ENCODE measurements around the gene ARL15.
"Not testable (repeated sequence)": the region's sequence is repeated elsewhere in the genome, so short reads cannot be mapped to it uniquely, and the experiment has no call there.

The ARL15 gene

DNA sequence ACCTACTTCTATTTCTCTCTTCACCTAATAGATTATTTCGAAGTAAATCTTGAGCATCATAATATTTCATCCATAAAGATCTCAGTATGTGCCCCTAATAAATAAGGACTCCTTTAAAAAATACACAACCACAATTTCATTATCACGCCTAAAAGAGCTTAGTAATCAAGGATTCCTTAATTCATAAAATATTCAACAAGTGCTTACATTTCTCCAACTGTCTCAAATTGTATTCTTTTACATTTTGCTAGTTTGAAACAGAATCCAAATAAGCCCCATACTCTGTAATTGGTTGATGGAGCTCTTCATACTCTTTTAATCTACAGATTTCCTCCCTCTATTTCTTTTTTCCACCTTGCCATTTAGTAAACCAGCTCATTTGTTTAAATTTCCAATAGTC is 432.4 kb downstream of the ARL15 start:
- H3K27me3 ChIP-seq, result no peaks in the 10 kb centered on the region
- H4K20me1 ChIP-seq, result no peaks in the 10 kb centered on the region
- no peak overlapping the region for H3K27ac ChIP-seq
- H3K4me2 ChIP-seq, result no peak overlapping the region
- no peaks in the 10 kb centered on the region for H3K4me1 ChIP-seq
- H3K4me3 ChIP-seq, result no peak overlapping the region
- H3K36me3 ChIP-seq, result no peaks in the 10 kb centered on the region
- peaks cover 13% of the 10 kb centered on the region; the same call in 1 of the 2 replicates for H3K9me3 ChIP-seq
- H3K9ac ChIP-seq, result no peak overlapping the region
- TF ChIP-seq Cebpa-rat (IDR thresholded peaks at IDR 0.05), result no peak

GRCh38 chr5:53877243-53877642 is 433.1 kb downstream of the ARL15 start:
- Histone ChIP-seq H3K4me1 (no peaks in the 10 kb centered on the region), H3K4me2 (no peak overlapping the region), H4K20me1 (no peaks in the 10 kb centered on the region), H3K9me3 (peaks cover 13% of the 10 kb centered on the region; the same call in 1 of the 2 replicates), H3K36me3 (no peaks in the 10 kb centered on the region), H3K27ac (no peak overlapping the region), H3K27me3 (no peaks in the 10 kb centered on the region), H3K4me3 (no peak overlapping the region), H3K9ac (no peak overlapping the region)
- TF ChIP-seq Cebpa-rat (IDR thresholded peaks at IDR 0.05), result no peak

- Histone ChIP-seq H3K9me3 (peaks cover 13% of the 10 kb centered on the region; the same call in 1 of the 2 replicates), H3K4me2 (no peak overlapping the region), H4K20me1 (no peaks in the 10 kb centered on the region), H3K4me3 (no peak overlapping the region), H3K27me3 (no peaks in the 10 kb centered on the region), H3K4me1 (no peaks in the 10 kb centered on the region), H3K36me3 (no peaks in the 10 kb centered on the region), H3K27ac (no peak overlapping the region), H3K9ac (no peak overlapping the region)
- TF ChIP-seq Cebpa-rat (IDR thresholded peaks at IDR 0.05), result no peak
Observed at GRCh38 chr5:53874409-53874808, 436.0 kb downstream of the ARL15 start.

DNA sequence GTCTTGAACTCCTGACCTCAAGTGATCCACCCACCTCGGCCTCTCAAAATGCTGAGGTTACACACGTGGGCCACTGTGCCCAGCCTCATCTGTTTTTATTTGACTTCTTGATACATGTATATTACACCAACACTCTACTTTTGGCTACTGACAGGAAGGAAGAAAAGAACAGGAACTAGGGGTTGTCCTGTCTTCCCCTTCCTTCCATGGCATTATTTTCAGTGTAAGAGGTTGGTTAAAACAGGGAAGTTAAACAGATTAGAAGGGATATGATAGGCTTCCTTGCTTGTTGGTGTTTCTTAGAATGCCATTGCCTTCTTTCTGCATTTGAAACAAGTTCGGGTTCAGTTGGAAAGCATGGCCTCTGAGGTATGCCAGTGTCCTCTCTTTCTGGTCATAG is 437.1 kb downstream of the ARL15 start:
- Histone ChIP-seq H3K9ac (no peak overlapping the region), H4K20me1 (no peaks in the 10 kb centered on the region), H3K27me3 (no peaks in the 10 kb centered on the region), H3K4me1 (no peaks in the 10 kb centered on the region), H3K36me3 (no peaks in the 10 kb centered on the region), H3K4me3 (no peak overlapping the region), H3K4me2 (no peak overlapping the region), H3K9me3 (peaks cover 13% of the 10 kb centered on the region; the same call in 1 of the 2 replicates), H3K27ac (no peak overlapping the region)
- no peak for TF ChIP-seq Cebpa-rat (IDR thresholded peaks at IDR 0.05)

DNA sequence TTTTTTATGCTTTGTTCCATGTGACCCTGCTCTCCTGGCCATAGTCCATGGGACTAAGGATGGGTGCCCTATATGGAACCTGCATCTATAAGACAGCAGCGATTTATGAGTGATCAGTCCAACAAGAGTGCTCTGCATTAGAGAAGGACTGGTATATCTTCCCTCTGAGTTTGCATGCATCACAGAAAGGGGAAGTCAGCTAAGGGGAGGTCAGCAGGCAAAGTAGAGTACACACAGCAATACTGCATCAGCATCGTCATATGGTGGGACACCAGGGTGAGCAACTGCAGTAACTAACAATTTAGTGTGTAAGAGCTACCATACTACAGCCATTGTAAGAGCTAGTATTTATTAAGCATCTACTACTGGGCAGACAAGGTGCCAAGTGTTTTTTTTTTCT is 438.6 kb downstream of the ARL15 start:
- H3K9me3 ChIP-seq, result peaks cover 13% of the 10 kb centered on the region; the same call in 1 of the 2 replicates
- no peaks in the 10 kb centered on the region for H3K4me1 ChIP-seq
- H4K20me1 ChIP-seq, result no peaks in the 10 kb centered on the region
- TF ChIP-seq Cebpa-rat (IDR thresholded peaks at IDR 0.05), result no peak
- no peak overlapping the region for H3K27ac ChIP-seq
- no peaks in the 10 kb centered on the region for H3K36me3 ChIP-seq
- no peaks in the 10 kb centered on the region for H3K27me3 ChIP-seq
- no peak overlapping the region for H3K9ac ChIP-seq
- no peak overlapping the region for H3K4me3 ChIP-seq
- no peak overlapping the region for H3K4me2 ChIP-seq

DNA sequence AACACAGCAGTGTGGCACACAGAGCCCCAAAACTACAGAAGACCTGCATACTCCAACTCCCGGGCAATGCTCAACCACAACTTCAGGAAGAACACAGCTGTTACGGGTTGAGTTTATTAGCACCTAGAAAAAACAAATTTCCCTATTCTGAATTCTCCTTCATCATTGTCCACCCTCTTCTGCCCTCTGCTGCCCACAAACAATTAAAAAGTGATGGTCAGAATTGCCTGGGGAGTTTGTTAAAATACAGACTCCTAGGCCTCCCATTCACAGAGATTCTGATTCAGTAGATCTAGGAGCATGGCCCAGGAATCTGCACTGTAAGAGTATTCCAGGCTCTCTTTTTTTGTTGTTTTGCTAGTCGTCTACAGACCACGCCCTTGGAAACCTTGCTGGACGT is 439.3 kb downstream of the ARL15 start:
- Histone ChIP-seq H3K27me3 (no peaks in the 10 kb centered on the region), H3K4me1 (no peaks in the 10 kb centered on the region), H3K9ac (no peak overlapping the region), H3K9me3 (peaks cover 13% of the 10 kb centered on the region; the same call in 1 of the 2 replicates), H3K36me3 (no peaks in the 10 kb centered on the region), H3K4me2 (no peak overlapping the region), H4K20me1 (no peaks in the 10 kb centered on the region), H3K4me3 (no peak overlapping the region), H3K27ac (no peak overlapping the region)
- TF ChIP-seq Cebpa-rat (IDR thresholded peaks at IDR 0.05), result no peak

DNA sequence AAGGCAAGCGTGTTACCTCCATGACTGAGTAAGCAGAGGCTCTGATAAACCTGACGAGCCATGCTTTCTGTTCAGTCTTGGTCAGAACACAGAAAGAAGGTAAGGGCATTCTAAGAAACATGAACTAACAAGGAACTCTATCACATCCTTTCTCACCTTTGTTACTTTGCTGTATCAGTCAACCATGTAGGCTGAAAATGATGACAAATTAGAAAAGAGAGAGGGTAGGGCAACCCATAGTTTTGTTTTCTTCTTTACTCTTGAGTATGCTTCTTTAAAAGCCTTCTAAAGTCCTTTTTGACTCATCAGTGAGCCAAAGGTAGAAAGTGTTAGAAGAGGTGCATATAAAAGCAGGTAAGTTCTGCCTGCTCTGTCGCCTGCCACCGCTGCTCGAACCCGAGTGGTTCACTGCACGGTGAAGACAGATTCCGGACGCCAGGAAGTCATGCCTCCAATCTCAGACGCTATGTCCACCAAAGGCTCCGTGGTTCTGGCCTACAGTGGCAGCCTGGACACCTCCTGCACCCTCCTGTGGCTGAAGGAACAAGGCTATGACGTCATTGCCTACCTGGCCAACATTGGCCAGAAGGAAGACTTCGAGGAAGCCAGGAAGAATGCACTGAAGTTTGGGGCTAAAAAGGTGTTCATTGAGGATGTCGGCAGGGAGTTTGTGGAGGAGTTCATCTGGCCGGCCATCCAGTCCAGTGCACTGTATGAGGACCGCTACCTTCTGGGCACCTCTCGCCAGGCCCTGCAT is 451.5 kb downstream of the ARL15 start:
- Histone ChIP-seq H3K9me3 (peaks cover 8% of the 10 kb centered on the region), H3K4me2 (no peak overlapping the region), H3K27me3 (no peaks in the 10 kb centered on the region), H3K27ac (no peak overlapping the region), H3K9ac (no peak overlapping the region), H4K20me1 (no peaks in the 10 kb centered on the region), H3K4me3 (no peak overlapping the region), H3K36me3 (no peaks in the 10 kb centered on the region), H3K4me1 (no peaks in the 10 kb centered on the region)
- TF ChIP-seq Cebpa-rat (IDR thresholded peaks at IDR 0.05), result no peak

DNA sequence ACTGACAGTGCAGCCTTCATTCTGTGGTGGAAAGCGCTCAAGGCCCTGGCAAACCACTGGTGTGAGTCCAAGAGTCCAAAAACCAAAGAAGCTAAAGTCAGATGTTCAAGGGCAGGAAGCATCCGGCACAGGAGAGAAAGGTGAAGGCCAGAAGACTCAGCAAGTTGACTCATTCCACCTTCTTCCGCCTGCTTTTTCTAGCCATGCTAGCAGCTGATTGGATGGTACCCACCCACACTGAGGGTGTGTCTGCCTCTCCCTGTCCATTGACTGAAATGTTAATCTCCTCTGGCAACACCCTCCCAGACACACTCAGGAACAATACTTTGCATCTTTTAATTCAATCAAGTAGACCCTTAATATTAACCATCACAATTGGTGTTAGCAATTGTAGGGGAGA is 453.9 kb downstream of the ARL15 start:
- no peak overlapping the region for H3K4me3 ChIP-seq
- H3K9me3 ChIP-seq, result peaks cover 14% of the 10 kb centered on the region
- no peak overlapping the region for H3K9ac ChIP-seq
- H3K4me1 ChIP-seq, result no peaks in the 10 kb centered on the region
- no peaks in the 10 kb centered on the region for H4K20me1 ChIP-seq
- TF ChIP-seq Cebpa-rat (IDR thresholded peaks at IDR 0.05), result no peak
- H3K4me2 ChIP-seq, result no peak overlapping the region
- H3K36me3 ChIP-seq, result no peaks in the 10 kb centered on the region
- no peak overlapping the region for H3K27ac ChIP-seq
- no peaks in the 10 kb centered on the region for H3K27me3 ChIP-seq

- H3K4me3 ChIP-seq, H4K20me1 ChIP-seq, H3K9ac ChIP-seq, H3K4me2 ChIP-seq, H3K36me3 ChIP-seq, H3K27me3 ChIP-seq, H3K4me1 ChIP-seq, H3K27ac ChIP-seq: not testable (repeated sequence)
- H3K9me3 ChIP-seq, result peaks cover 19% of the 10 kb centered on the region
Observed at GRCh38 chr5:53836851-53837430, 473.4 kb downstream of the ARL15 start.

GRCh38 chr5:53834500-53834899 is 475.9 kb downstream of the ARL15 start:
- H3K9me3 ChIP-seq, result peaks cover 20% of the 10 kb centered on the region
- H3K4me2 ChIP-seq, result no peak overlapping the region
- H3K4me3 ChIP-seq, result no peak overlapping the region
- no peaks in the 10 kb centered on the region for H3K36me3 ChIP-seq
- H3K27me3 ChIP-seq, result no peaks in the 10 kb centered on the region
- no peak for TF ChIP-seq Cebpa-rat (IDR thresholded peaks at IDR 0.05)
- H3K4me1 ChIP-seq, result 0 out of 2 replicates have a peak, but pooled peaks cover 7% of the 10 kb centered on the region
- H3K27ac ChIP-seq, result no peak overlapping the region
- H3K9ac ChIP-seq, result no peak overlapping the region
- H4K20me1 ChIP-seq, result no peaks in the 10 kb centered on the region

All from BLaER1 (cell line).